HG02852 (cell line): ENCODE results near the gene TARP.

Experiments used
- ATAC-seq: cut with Tn5 transposase; IDR thresholded peaks from one replicate; pipeline ENCODE4 v1.9.1; 2021; ENCODE audit warnings: mild to moderate bottlenecking, moderate library complexity; ENCODE audit not compliant: unreplicated experiment

TARP gene

GRCh38 chr7:38273286-38273995 is at the start of gene TARP:
Gene TARP, minus strand, starts transcription at chr7:38273636.
- ATAC-seq = no peak

GRCh38 chr7:38323156-38323555 is 49.7 kb upstream of the TARP start:
- no peak for ATAC-seq

GRCh38 chr7:38322461-38322860 is 49.0 kb upstream of the TARP start:
- ATAC-seq = no peak

- ATAC-seq = no peak
Measured at GRCh38 chr7:38321967-38322366, 48.5 kb upstream of the TARP start.

- ATAC-seq = no peak
Measured at GRCh38 chr7:38321515-38321944, 48.1 kb upstream of the TARP start.

- ATAC-seq = no peak
Measured at GRCh38 chr7:38321050-38321449, 47.6 kb upstream of the TARP start.

- ATAC-seq = no peak
Measured at GRCh38 chr7:38319873-38320272, 46.4 kb upstream of the TARP start.

GRCh38 chr7:38318803-38319416 is 45.5 kb upstream of the TARP start:
- ATAC-seq = peak; percentile 80

- no peak for ATAC-seq
Measured at GRCh38 chr7:38318241-38318640, 44.8 kb upstream of the TARP start.

- no peak for ATAC-seq
Measured at GRCh38 chr7:38317515-38317914, 44.1 kb upstream of the TARP start.

- no peak for ATAC-seq
Measured at GRCh38 chr7:38316733-38317360, 43.4 kb upstream of the TARP start.

- no peak for ATAC-seq
Measured at GRCh38 chr7:38315410-38315809, 42.0 kb upstream of the TARP start.

GRCh38 chr7:38312821-38313220 is 39.4 kb upstream of the TARP start:
- no peak for ATAC-seq

- no peak for ATAC-seq
Measured at GRCh38 chr7:38311329-38311937, 38.0 kb upstream of the TARP start.

- ATAC-seq = no peak
Measured at GRCh38 chr7:38310591-38311101, 37.2 kb upstream of the TARP start.

- no peak for ATAC-seq
Measured at GRCh38 chr7:38309555-38309954, 36.1 kb upstream of the TARP start.

GRCh38 chr7:38308140-38308539 is 34.7 kb upstream of the TARP start:
- no peak for ATAC-seq

GRCh38 chr7:38307640-38308039 is 34.2 kb upstream of the TARP start:
- ATAC-seq = no peak

GRCh38 chr7:38306914-38307313 is 33.5 kb upstream of the TARP start:
- ATAC-seq = no peak

- no peak for ATAC-seq
Measured at GRCh38 chr7:38306171-38306570, 32.7 kb upstream of the TARP start.

GRCh38 chr7:38303866-38304265 is 30.4 kb upstream of the TARP start:
- ATAC-seq = no peak

GRCh38 chr7:38300175-38300574 is 26.7 kb upstream of the TARP start:
- ATAC-seq = no peak
